ENCODE data around the gene SLC10A7. TPM values are rescaled to one million over a fixed set of nuclear protein-coding genes. Genes with fewer than 3 reads are reported as not detected.

The SLC10A7 gene
- total and polyA plus RNA-seq, 3 donors from 2014 or later: 6.4 to 12.4 (median 11.6) TPM

DNA sequence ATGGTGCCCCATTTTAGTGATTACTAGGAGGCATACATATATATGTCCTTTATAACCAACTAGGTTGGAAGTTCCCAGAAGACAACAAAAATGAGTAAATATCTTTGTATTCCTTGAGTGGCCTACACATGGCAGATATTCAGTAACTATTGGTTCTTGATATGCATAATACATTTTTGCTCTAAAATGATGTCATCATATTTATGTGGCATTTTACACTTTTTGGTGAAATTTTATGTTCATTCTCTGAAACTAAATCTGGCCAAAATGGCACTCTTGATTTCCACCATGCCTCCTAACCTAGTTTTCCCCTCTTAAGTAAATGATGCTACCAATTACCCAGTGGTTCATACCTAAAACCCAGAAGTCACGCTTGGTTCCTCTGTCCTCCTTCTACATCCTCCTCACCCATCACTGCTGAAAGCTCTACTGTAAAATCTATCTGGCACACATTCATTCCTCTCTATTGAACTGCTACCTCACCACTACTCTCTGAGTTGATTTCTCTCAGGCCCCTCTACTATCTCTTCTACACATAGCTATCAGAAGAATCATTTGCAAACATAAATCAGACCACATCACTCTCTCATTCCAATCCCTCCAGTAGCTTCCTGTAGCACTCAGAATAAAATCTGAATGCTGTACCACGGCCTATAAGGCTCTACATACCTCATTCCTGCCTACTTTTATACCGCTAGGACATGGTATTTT, 13.4 kb downstream of the SLC10A7 start:
- Histone ChIP-seq H3K4me3 (no peak overlapping the region), H3K27ac (no peak overlapping the region), H3K27me3 (no peaks in the 10 kb centered on the region), H3K9me3 (no peaks in the 10 kb centered on the region), H3K4me1 (no peaks in the 10 kb centered on the region), H3K36me3 (ENCODE audit: low read depth, missing control alignments) (no peaks in the 10 kb centered on the region)
- TF ChIP-seq POLR2A (IDR thresholded peaks at IDR 0.05): no peak
- TF ChIP-seq, protein P1, sequence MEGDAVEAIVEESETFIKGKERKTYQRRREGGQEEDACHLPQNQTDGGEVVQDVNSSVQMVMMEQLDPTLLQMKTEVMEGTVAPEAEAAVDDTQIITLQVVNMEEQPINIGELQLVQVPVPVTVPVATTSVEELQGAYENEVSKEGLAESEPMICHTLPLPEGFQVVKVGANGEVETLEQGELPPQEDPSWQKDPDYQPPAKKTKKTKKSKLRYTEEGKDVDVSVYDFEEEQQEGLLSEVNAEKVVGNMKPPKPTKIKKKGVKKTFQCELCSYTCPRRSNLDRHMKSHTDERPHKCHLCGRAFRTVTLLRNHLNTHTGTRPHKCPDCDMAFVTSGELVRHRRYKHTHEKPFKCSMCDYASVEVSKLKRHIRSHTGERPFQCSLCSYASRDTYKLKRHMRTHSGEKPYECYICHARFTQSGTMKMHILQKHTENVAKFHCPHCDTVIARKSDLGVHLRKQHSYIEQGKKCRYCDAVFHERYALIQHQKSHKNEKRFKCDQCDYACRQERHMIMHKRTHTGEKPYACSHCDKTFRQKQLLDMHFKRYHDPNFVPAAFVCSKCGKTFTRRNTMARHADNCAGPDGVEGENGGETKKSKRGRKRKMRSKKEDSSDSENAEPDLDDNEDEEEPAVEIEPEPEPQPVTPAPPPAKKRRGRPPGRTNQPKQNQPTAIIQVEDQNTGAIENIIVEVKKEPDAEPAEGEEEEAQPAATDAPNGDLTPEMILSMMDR (IDR thresholded peaks at IDR 0.05): no peak
- intact Hi-C loops (cut with DNase I; ENCODE audit: low total_unique reads): no loop called here
- DNase-seq: no peak
- WGBS, 2 donors: 93 to 96% methylated on average over 3 of the region's 3 CpGs

DNA sequence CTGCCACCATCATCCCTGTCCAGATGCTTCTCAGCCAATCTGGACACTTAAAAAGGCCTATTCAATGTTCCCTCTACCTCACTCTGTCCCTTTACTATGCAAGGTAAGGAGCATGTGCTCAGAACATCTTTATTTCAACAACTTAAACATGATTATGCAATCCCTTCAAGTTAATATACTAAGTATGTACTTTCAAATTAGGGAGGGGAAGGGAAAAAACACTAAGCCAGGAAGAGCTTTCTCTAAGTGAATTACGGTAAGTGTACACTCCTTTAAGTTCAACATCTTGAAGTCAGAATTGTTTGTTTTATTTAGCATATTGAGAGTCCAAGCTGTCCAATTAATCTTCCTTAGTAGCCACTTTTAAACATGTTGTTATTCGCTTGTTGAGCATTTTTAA, 14.1 kb downstream of the SLC10A7 start:
- WGBS, 2 donors: 95 to 98% methylated on average over 2 of the region's 2 CpGs

DNA sequence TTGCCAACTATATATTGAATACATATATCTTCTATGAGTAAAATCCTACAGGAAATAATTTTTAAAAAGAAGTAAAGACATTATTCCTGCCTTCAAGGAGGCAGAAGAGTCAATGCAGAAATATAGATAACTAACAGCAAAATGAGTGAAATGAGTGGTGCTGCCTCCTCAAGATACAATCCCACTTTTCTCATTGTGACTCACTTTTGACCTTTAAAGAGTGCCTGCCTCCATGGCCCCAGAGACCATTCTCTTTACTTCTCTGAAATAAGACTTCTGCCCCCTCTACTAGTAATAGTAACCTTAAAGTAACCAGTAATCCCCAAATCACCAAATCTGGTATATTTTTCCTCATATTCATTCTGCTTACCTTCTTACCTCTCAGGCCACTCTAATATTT, 15.5 kb downstream of the SLC10A7 start:
- Histone ChIP-seq H3K4me1 (no peaks in the 10 kb centered on the region), H3K4me3 (no peak overlapping the region), H3K27ac (no peak overlapping the region), H3K27me3 (no peaks in the 10 kb centered on the region), H3K9me3 (no peaks in the 10 kb centered on the region), H3K36me3 (ENCODE audit: low read depth, missing control alignments) (no peaks in the 10 kb centered on the region)
- TF ChIP-seq POLR2A (IDR thresholded peaks at IDR 0.05): no peak
- TF ChIP-seq, protein P1 (IDR thresholded peaks at IDR 0.05): no peak
- DNase-seq: no peak
- intact Hi-C loops (cut with DNase I; ENCODE audit: low total_unique reads): no loop called here

More for the DNA sequence above, 14.1 kb downstream of the SLC10A7 start:
- no peaks in the 10 kb centered on the region for H3K9me3 ChIP-seq
- no peak overlapping the region for H3K4me3 ChIP-seq
- no peaks in the 10 kb centered on the region for H3K36me3 ChIP-seq (ENCODE audit: low read depth, missing control alignments)
- H3K4me1 ChIP-seq: no peaks in the 10 kb centered on the region
- no peak for TF ChIP-seq POLR2A (IDR thresholded peaks at IDR 0.05)
- TF ChIP-seq, protein P1 (IDR thresholded peaks at IDR 0.05): no peak
- intact Hi-C loops (cut with DNase I; ENCODE audit: low total_unique reads): no loop called here
- DNase-seq: no peak
- no peak overlapping the region for H3K27ac ChIP-seq
- no peaks in the 10 kb centered on the region for H3K27me3 ChIP-seq

DNA sequence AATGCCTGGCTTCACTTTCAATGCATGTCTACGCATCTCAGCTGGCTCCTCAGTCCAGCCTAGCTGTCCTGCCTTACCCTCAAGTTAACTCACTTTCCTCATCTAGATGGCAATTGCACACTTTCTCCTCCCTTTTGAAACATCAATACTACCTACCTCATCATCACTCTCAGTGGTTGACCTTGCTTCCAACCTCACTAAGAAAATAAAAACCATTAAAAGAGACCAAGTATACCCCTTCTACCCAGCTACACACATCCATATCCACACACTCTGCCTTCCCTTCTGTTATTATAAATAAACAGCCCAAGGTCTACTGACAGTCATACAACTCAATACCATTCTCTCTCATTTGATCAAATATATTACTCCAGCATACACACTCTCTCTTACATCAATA, 21.5 kb downstream of the SLC10A7 start:
- no peak for TF ChIP-seq POLR2A (IDR thresholded peaks at IDR 0.05)
- TF ChIP-seq, protein P1 (IDR thresholded peaks at IDR 0.05): no peak
- no peaks in the 10 kb centered on the region for H3K9me3 ChIP-seq

DNA sequence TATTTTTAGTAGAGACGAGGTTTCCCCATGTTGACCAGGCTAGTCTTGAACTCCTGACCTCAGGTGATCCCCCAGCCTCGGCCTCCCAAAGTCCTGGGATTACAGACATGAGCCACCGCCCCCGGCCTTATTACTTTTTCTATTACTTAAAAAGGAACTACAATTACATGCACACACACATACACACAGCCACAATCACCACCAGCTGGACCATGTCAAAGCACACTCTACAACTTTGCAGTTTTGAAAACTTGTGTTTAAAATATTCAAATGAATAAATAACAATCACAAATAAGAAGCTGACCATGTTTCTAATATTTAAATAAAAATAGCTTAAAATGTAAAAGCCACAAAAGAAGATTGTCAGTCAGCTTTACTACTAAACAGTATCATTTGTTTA, 23.4 kb downstream of the SLC10A7 start:
- TF ChIP-seq POLR2A (IDR thresholded peaks at IDR 0.05): no peak
- TF ChIP-seq, protein P1 (IDR thresholded peaks at IDR 0.05): no peak
- no peak overlapping the region for H3K27ac ChIP-seq
- WGBS, 2 donors: 90 to 93% methylated on average over 4 of the region's 4 CpGs
- H3K36me3 ChIP-seq (ENCODE audit: low read depth, missing control alignments): no peaks in the 10 kb centered on the region
- intact Hi-C loops (cut with DNase I; ENCODE audit: low total_unique reads): no loop called here
- H3K4me1 ChIP-seq: peaks cover 7% of the 10 kb centered on the region
- H3K27me3 ChIP-seq: no peaks in the 10 kb centered on the region
- no peaks in the 10 kb centered on the region for H3K9me3 ChIP-seq
- no peak for DNase-seq
- no peak overlapping the region for H3K4me3 ChIP-seq

More for the DNA sequence above, 21.5 kb downstream of the SLC10A7 start:
- H3K4me3 ChIP-seq: no peak overlapping the region
- H3K4me1 ChIP-seq: peaks cover 2% of the 10 kb centered on the region
- intact Hi-C loops (cut with DNase I; ENCODE audit: low total_unique reads): no loop called here
- DNase-seq: no peak
- WGBS, 2 donors: 95 to 100% methylated on average over 1 of the region's 1 CpG
- no peaks in the 10 kb centered on the region for H3K27me3 ChIP-seq
- H3K36me3 ChIP-seq (ENCODE audit: low read depth, missing control alignments): no peaks in the 10 kb centered on the region
- H3K27ac ChIP-seq: no peak overlapping the region
